Suppressor macrophage (primary cell): ENCODE results near the gene SPTBN4.
"Not testable (repeated sequence)": the region's sequence is repeated elsewhere in the genome, so short reads cannot be mapped to it uniquely, and the experiment has no call there.

Source experiments
- DNase-seq, 4 experiments: peaks; one replicate each; pipeline ENCODE4 v3.0.0-alpha.2; 2020 to 2022

The SPTBN4 gene

GRCh38 chr19:40621283-40621682 lies 154.5 kb downstream of the SPTBN4 start:
- no peak for DNase-seq

GRCh38 chr19:40621966-40622772 lies 155.4 kb downstream of the SPTBN4 start:
- no peak for DNase-seq

- DNase-seq, result no peak
Measured at GRCh38 chr19:40622773-40623075, 155.9 kb downstream of the SPTBN4 start.

DNA sequence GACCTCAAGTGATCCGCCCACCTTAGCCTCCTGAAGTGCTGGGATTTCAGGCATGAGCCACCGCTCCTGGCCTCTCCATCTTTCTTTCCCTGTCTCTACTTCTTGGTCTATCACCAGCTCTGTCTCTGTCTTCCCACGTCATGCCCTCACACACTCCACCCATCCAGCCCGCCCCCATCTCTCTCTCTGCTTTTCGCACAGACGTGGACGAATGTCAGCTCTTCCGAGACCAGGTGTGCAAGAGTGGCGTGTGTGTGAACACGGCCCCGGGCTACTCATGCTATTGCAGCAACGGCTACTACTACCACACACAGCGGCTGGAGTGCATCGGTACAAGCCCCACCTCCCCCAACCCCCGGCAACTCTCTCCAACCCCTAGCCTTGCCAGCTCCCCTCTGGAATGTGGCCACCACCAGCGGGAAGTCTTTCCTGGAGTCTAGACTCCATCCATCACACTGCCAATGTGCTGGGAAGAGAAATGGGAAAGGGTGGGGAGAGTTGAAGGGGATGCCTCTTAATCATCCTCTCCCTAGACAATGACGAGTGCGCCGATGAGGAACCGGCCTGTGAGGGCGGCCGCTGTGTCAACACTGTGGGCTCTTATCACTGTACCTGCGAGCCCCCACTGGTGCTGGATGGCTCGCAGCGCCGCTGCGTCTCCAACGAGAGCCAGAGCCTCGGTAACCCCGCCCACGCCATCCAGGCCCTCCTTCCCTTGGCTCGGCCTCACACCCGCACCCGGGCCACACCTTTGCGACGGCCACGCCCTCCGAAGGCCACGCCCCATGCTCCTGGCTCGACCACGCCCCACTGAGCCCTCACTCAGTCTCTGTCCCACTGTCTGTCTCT lies 156.8 kb downstream of the SPTBN4 start:
- DNase-seq, result no peak

- not testable (repeated sequence) for DNase-seq
Measured at GRCh38 chr19:40624369-40625153, 157.8 kb downstream of the SPTBN4 start.

DNA sequence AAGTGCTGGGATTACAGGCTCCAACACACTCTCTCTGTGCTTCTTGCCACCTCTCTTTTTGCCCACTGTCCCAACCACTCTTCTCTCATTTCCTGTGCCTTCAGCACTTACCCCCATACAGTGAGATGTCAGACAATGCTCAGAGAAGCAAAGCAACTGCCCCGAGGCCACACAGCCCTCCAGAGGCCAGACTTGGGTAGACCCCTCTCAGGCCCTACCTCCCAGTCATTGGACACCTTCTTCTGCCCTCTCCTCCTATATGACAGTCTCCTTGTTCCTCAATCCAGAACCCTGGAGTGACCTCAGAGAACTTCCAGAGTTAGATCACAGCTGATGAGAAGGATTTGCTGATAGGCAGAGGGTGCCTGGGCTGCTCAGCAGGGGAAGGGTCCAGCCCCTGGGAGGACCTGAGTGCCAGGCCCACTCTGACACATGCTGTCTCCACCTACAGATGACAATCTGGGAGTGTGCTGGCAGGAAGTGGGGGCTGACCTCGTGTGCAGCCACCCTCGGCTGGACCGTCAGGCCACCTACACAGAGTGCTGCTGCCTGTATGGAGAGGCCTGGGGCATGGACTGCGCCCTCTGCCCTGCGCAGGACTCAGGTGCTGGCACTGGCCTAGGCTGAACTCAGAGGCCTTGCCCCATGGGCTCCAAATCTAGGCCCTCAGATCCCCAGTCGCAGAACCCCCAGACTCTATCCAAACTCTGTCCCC lies 158.8 kb downstream of the SPTBN4 start:
- DNase-seq, result peak; percentile 46 to 69 (median 59)
